ENCODE results near the gene HRH2.
"Not testable (repeated sequence)": the region's sequence is repeated elsewhere in the genome, so short reads cannot be mapped to it uniquely, and the experiment has no call there.

Gene HRH2

GRCh38 chr5:175746851-175747250, 89.0 kb downstream of the HRH2 start:
- DNase-seq = peak; percentile 39

- peak; percentile 12 for DNase-seq
These were observed 89.7 kb downstream of the HRH2 start for GRCh38 chr5:175747539-175748060.

GRCh38 chr5:175748650-175749049, 90.8 kb downstream of the HRH2 start:
- DNase-seq = no peak

- DNase-seq = no peak
These were observed 91.7 kb downstream of the HRH2 start for GRCh38 chr5:175749591-175749990.

- DNase-seq = no peak
These were observed 92.7 kb downstream of the HRH2 start for GRCh38 chr5:175750511-175750931.

- no peak for DNase-seq
These were observed 93.5 kb downstream of the HRH2 start for GRCh38 chr5:175751369-175751768.

GRCh38 chr5:175752826-175753535, 95.1 kb downstream of the HRH2 start:
- DNase-seq = no peak

GRCh38 chr5:175753536-175754402, 95.9 kb downstream of the HRH2 start:
- no peak for DNase-seq

GRCh38 chr5:175759991-175760390, 102.1 kb downstream of the HRH2 start:
- not testable (repeated sequence) for DNase-seq
